H1 (cell line): ENCODE results near the gene ZMIZ1.

Experiments used
- ATF2 ChIP-seq: IDR thresholded peaks from 2 replicates; pipeline ENCODE4 v1.6.1; 2012; ENCODE audit warnings: low read length, inconsistent platforms
- CTCF ChIP-seq, 3 experiments: IDR thresholded peaks; 1 replicate in 2 of 3; 2 replicates in 1 of 3; pipeline versions ENCODE4 v1.5.1 to v1.6.1; 2011; ENCODE audit warnings: low read length in 3 of 3, mild to moderate bottlenecking in 3 of 3, inconsistent platforms in 2 of 3, low read depth in 1 of 3, moderate library complexity in 1 of 3; ENCODE audit not compliant: insufficient read depth in 1 of 3; ENCODE audit errors: control extremely low read depth in 1 of 3
- POLR2A ChIP-seq, 2 experiments: IDR thresholded peaks; 1 replicate in 1 of 2; 2 replicates in 1 of 2; pipeline ENCODE4 v1.6.1; 2011; ENCODE audit warnings: low read depth in 2 of 2, low read length in 2 of 2, mild to moderate bottlenecking in 2 of 2; ENCODE audit errors: control extremely low read depth in 1 of 2
- TAF1 ChIP-seq: IDR thresholded peaks from 2 replicates; pipeline ENCODE4 v1.6.1; 2011; ENCODE audit warnings: mild to moderate bottlenecking, low read depth, low read length

DNA sequence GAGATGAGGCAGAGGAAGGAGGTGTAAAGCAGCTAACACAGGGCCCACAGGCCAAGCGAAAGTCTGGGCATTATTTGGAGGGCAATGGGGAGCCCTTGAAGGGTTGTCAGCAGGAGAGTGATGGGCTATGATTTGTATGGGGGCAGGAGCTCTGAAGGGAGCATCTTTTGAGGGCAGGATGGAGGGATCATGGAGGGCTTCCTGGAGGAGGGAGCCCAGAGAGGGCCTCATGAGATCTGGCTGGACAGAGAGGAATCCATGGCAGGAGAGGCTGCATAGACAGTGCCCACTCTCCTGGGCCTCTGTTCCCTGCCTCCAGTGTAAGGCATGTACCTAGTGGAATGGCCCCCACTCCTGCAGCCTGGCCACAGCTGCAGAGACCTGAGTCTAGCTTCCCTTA lies 141.9 kb downstream of the ZMIZ1 start:
- TF ChIP-seq POLR2A (IDR thresholded peaks at IDR 0.05; ENCODE audit: control extremely low read depth in 1 of 2, low read depth in 2 of 2, low read length in 2 of 2) (no peak), TAF1 (no peak), CTCF (IDR thresholded peaks at IDR 0.05; ENCODE audit: control extremely low read depth in 1 of 3, insufficient read depth in 1 of 3, low read depth in 1 of 3, low read length in 3 of 3) (no peak), ATF2 (no peak)
